AG09319 (cell line): Measurements from ENCODE around the gene GPI.

Source experiments
- DNase-seq: peaks from one replicate; pipeline ENCODE4 v3.0.0-alpha.2; 2010; ENCODE audit warnings: low read depth; ENCODE audit errors: extremely low read depth
- CTCF ChIP-seq: IDR thresholded peaks from 2 replicates; pipeline ENCODE4 v1.5.1; 2011; ENCODE audit warnings: low read depth, mild to moderate bottlenecking, inconsistent platforms, low read length, moderate library complexity

GPI gene

DNA sequence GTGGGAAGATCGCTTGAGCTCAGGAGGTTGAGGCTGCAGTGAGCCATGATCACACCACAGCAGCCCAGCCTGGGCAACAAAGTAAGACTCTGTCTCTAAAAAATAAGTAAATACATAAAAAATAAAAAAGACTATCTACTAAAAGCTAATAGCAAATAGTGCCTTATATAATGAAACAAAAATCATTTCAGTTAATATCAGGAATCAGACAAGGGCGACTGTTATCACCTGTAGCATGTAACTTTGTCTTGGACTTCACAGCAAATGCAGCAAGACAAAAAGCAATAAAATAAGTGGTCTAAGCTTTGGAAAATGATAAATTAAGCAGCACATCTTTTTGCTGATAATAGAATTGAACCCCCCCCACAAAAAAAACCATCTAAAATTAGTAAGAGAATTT is 21.2 kb upstream of the GPI start:
- TF ChIP-seq CTCF, result no peak
- DNase-seq, result no peak

- no peak for DNase-seq
- peak; percentile 84 for TF ChIP-seq CTCF
Measured at GRCh38 chr19:34345947-34346351, 19.0 kb upstream of the GPI start.

- no peak for TF ChIP-seq CTCF
- no peak for DNase-seq
Measured at GRCh38 chr19:34347561-34348165, 17.3 kb upstream of the GPI start.

DNA sequence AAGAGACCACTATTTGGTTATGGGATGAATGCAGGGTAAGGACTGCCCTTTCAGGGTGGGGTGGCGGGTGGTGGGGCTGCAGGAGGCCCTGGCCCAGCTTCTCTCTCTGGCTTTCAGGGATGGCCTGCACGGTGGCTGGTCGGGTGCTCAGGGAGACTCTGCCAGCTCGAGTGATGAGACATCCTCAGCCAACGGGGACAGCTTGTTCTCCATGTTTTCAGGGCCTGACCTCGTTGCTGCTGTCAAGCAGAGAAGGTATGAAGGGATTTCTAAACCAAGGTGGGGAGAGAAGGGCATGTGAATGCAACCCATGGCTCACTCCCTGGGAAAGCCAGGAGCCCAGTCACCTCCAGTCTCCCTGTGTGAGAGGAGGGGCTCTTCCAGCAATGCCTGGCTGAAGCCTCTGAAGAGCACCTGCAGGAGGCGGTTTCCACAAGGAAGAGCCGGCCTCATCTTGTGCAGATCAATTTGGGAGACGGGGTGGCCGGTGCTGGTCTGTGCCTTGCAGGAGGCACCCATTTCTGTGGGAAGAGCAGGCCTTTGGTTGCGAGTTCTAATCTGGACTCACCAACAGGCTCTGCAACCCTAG is 16.0 kb upstream of the GPI start:
- no peak for DNase-seq
- TF ChIP-seq CTCF, result no peak

GRCh38 chr19:34350161-34350561 is 14.8 kb upstream of the GPI start:
- no peak for TF ChIP-seq CTCF
- no peak for DNase-seq

DNA sequence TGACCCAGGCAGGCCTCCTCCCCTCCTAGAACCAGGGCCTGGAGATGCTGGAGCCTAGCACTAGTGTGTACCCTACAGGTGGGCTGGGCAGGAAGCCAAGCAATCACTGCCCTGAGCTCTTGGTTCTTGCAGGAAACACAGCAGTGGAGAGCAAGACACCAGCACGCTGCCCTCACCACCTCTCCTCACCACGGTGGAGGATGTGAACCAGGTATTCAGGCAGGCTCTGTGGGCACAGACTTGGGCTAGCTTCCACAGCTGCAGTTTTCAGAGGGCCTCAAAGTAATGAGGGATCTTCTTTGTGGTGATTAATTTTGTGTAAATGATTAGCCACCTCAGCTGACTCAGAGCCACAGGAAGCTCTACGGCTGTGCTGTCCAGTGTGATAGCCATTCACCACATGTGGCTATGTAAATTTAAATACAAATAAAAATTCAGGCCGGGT is 13.6 kb upstream of the GPI start:
- no peak for DNase-seq
- TF ChIP-seq CTCF, result no peak

- no peak for TF ChIP-seq CTCF
- DNase-seq, result no peak
Measured at GRCh38 chr19:34353546-34353945, 11.4 kb upstream of the GPI start.
